Measurements from ENCODE around the gene UPP2.

DNA sequence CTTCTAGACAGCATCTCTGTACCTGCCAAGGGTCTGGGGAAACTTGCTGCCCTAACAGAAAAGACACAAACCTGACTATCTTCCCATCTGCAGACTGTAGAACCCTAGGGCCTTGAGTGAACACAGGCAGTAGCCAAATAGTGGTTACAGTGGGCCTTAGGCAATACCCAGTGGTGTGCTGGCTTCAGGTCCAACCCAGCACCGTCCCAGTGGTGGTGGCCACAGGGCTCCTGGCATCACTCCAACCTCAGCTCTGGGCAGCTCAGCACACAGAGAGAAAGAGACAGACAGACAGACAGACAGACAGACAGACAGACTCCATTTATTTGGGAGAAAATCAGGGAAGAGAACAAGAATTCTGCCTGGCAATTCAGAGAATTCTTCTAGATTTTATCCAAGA lies 29.3 kb upstream of the UPP2 start:
- TF ChIP-seq GATA2 (IDR thresholded peaks at IDR 0.05; ENCODE audit: low read depth, low read length) (no peak), GATA3 (IDR thresholded peaks at IDR 0.05; ENCODE audit: low read depth, low read length) (no peak)
